Endothelial cell (in vitro differentiated cells): ENCODE results near the gene SSH2. TPM values are rescaled to one million over a fixed set of nuclear protein-coding genes. Genes with fewer than 3 reads are reported as not detected.

Source experiments
- DNase-seq: peaks from one replicate; pipeline ENCODE4 v3.0.0; 2021; ENCODE audit warnings: low spot score
- H3K27ac Mint-ChIP-seq: one replicate; pipeline ENCODE4 v1.8.0; 2021; ENCODE audit warnings: mixed read lengths, inconsistent platforms; ENCODE audit not compliant: unreplicated experiment
- H3K27me3 Mint-ChIP-seq: one replicate; pipeline ENCODE4 v1.8.0; 2021; ENCODE audit warnings: mild to moderate bottlenecking, moderate library complexity, mixed read lengths, inconsistent platforms; ENCODE audit not compliant: unreplicated experiment
- H3K36me3 Mint-ChIP-seq: one replicate; pipeline ENCODE4 v1.8.0; 2021; ENCODE audit warnings: mild to moderate bottlenecking, low read depth, mixed read lengths, inconsistent platforms; ENCODE audit not compliant: unreplicated experiment
- H3K4me1 Mint-ChIP-seq: one replicate; pipeline ENCODE4 v1.8.0; 2021; ENCODE audit warnings: mild to moderate bottlenecking, mixed read lengths, inconsistent platforms; ENCODE audit not compliant: unreplicated experiment
- H3K4me3 Mint-ChIP-seq: one replicate; pipeline ENCODE4 v1.8.0; 2021; ENCODE audit warnings: mild to moderate bottlenecking, mixed read lengths, inconsistent platforms; ENCODE audit not compliant: unreplicated experiment
- H3K9me3 Mint-ChIP-seq: one replicate; pipeline ENCODE4 v1.8.0; 2021; ENCODE audit warnings: mixed read lengths, inconsistent platforms; ENCODE audit not compliant: unreplicated experiment
- total RNA-seq: library from RNA; stranded (reverse); fragmentation: NEBNext Ultra II Directional; extraction: Animal tissue kit (Norgen Biotek cat#: 25700); gene quantifications from one replicate; pipeline ENCODE4 v1.2.1, GENCODE V29; 2021; ENCODE audit not compliant: unreplicated experiment
- TF ChIP-seq, protein P1 (sequence below): fragments of 200-600 bp; sonication (generic); IDR thresholded peaks from one replicate; pipeline ENCODE4 v1.5.0; 2021; ENCODE audit warnings: antibody characterized with exemption; ENCODE audit not compliant: unreplicated experiment

SSH2 gene
- total RNA-seq, 1 donor from 2014 or later: 81.2 TPM

DNA sequence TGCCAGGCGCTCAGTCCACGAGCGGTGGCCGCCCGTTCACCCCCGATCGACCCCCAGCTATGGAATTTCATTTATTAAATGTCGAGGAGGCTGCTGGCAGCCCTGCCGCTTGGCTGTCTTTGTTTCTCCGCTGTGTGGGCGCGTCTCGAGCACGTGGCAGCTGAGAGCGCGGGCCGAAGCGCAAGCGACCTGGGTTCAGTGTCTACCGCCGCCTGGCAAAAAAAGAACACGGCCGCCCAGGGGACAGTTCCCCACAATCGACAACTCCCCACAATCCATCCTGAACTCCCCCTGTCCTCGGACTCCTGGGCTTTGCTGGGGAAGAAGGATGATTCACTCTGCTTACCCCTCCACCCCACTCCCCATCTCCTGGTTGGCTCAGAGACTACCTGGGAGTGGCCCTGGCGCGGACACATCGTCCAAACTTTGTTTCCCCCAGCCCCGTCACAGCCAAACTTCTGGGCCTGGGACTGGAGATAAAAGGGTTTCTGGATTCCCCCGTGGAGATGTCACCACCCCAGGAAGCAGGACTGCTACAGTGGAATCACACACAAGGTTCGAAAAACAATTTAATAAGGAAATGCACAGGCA is 338.8 kb downstream of the SSH2 start:
- peaks cover 7% of the 10 kb centered on the region for H3K36me3 Mint-ChIP-seq
- peaks cover 29% of the 10 kb centered on the region for H3K27me3 Mint-ChIP-seq
- H3K27ac Mint-ChIP-seq: peak overlapping the region; percentile 57
- peak overlapping the region; percentile 88 for H3K4me3 Mint-ChIP-seq
- H3K9me3 Mint-ChIP-seq: no peaks in the 10 kb centered on the region
- TF ChIP-seq, protein P1, sequence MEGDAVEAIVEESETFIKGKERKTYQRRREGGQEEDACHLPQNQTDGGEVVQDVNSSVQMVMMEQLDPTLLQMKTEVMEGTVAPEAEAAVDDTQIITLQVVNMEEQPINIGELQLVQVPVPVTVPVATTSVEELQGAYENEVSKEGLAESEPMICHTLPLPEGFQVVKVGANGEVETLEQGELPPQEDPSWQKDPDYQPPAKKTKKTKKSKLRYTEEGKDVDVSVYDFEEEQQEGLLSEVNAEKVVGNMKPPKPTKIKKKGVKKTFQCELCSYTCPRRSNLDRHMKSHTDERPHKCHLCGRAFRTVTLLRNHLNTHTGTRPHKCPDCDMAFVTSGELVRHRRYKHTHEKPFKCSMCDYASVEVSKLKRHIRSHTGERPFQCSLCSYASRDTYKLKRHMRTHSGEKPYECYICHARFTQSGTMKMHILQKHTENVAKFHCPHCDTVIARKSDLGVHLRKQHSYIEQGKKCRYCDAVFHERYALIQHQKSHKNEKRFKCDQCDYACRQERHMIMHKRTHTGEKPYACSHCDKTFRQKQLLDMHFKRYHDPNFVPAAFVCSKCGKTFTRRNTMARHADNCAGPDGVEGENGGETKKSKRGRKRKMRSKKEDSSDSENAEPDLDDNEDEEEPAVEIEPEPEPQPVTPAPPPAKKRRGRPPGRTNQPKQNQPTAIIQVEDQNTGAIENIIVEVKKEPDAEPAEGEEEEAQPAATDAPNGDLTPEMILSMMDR: no peak
- no peak for DNase-seq
- peaks cover 30% of the 10 kb centered on the region for H3K4me1 Mint-ChIP-seq

DNA sequence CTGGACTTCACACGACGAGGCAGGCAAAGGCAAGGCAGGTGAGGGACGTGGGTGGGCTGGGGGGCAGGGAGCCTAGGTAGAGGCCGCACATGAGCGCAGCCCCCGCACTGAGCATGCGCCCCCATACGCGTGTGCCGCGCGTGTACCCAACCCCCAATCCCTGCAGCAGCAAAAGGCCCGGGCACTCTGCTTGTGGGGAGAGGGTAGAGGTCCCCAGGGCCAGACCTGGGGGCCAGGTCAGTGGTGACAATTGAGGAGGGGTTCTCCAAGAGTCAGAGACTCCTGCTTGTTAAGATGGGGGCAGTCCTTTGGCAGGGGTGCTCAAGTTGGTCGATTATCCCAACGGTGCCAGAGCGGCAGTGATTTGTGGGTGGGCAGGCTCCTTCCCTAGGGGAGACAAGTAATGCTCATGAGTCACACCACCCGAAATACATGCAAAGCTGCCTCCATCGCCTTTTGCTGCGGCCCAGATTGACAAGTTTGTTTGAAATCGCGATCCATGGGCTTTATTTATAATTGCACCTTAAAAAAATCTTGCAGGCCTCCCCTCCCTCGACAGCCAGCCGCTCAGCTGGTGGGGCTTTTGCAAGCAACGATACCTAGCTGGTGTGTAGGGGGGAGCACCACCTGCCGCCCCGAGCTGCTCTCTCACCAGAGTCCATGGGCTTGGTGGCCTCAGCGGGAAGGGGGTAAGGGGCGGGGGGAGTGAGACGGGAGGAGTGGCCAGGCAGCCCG is 339.4 kb downstream of the SSH2 start:
- Mint-ChIP-seq H3K4me3 (peak overlapping the region; percentile 94), H3K4me1 (peaks cover 35% of the 10 kb centered on the region), H3K36me3 (peaks cover 9% of the 10 kb centered on the region), H3K9me3 (no peaks in the 10 kb centered on the region), H3K27me3 (peaks cover 30% of the 10 kb centered on the region), H3K27ac (no peak overlapping the region)
- TF ChIP-seq, protein P1: no peak
- no peak for DNase-seq

DNA sequence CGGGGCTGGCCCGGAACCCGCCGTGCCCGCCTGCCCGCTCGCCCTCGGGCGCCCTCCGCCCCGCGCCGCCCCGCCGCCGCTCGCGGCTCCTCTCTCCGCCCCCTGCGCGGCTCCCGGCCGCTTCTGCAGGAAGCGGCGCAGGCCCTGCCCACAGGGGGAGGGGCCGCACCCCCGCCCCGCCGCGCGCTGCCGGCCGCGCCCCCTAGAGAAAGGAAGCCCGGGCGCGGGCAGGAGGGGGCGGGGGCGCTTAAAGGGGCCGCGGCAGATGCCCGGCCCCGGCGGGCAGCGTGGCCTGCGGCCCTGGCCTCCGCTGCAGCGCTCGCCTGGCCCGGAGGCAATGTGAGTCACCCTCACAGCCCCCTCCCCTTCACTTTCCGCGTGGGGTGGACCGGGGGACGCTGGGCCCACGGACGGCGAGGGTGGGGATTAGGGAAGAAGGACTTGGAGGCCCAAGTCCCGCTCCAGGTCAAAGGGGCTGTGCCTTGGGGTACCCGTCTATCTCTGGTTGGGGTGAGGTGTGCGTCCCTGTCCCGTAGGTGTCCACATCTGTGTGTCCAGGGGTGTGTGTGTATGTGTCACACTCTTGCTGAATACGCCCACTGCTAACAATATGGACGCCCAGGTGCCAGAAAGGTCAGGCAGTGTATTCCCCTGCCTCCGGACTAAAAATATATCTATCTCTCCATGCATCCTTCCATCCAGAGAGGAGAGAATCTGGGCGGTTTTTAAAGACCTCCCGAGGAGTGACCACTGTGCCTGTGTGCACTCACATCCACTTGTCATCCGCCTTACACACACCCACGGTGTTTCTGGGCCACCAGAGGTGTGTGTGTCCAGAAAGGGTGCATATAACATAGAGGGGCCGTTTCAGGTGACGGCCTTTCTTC is 340.3 kb downstream of the SSH2 start, which contains the start of gene GIT1:
TSS of gene GIT1 (minus strand) at position 125 of the 887 bp plus-strand sequence. CDS start 270 bp downstream, outside the sequence.
- peaks cover 42% of the 10 kb centered on the region for H3K4me1 Mint-ChIP-seq
- TF ChIP-seq, protein P1: no peak
- H3K36me3 Mint-ChIP-seq: peaks cover 9% of the 10 kb centered on the region
- H3K27ac Mint-ChIP-seq: peak within 1 kb of the TSS; percentile 42
- peak within 1 kb of the TSS; percentile 94 for H3K4me3 Mint-ChIP-seq
- DNase-seq: peak; percentile 86
- no peaks in the 10 kb centered on the region for H3K9me3 Mint-ChIP-seq
- peaks cover 28% of the 10 kb centered on the region for H3K27me3 Mint-ChIP-seq

DNA sequence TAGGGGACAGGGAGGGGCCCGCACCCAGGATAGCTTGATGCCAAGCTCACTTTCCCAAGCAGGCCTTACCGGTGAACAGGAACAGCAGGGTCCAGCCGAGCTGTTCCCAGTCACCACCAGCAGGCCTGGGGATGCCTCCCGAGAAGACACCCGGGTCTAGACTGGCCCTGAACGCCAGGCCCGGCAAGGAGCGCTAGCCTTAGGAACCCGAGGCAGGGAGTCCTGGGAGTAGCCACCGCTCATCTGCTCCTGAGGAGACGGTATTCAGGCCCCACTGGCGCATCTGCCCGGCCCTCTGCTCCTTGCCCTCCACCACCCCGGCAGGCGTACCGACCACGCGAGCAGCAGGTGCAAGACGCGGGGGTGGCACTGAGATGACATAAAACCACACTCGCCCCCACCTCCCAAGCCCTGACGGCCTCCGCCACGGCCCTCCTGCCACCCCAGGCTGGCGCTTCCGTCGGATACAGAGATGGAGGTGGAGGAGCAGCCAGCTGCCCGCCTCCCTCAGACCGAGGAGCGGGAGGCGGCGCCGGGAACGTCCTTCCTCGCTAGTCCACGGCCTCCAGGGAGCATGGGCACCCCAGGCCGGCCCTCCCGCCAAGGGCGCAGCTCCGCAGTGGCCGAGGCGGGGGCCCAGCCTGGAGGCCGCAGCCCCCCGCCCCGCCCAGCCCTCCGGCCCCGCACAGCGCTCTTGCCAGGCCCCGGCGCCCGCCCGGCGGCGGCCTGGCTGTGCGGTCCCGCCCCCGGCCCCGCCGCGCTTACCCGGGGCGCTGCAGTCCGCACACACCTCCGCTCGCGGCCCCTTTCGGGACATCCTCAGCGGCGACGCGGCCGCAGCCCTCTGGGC is 341.2 kb downstream of the SSH2 start:
- Mint-ChIP-seq H3K4me3 (peak overlapping the region; percentile 94), H3K9me3 (no peaks in the 10 kb centered on the region), H3K4me1 (peaks cover 51% of the 10 kb centered on the region), H3K27me3 (peaks cover 22% of the 10 kb centered on the region), H3K36me3 (peaks cover 9% of the 10 kb centered on the region), H3K27ac (peak overlapping the region; percentile 42)
- DNase-seq: peak; percentile 51
- TF ChIP-seq, protein P1: no peak
